NCI-H446 treated with DMSO at 0.1 percent for 48 hours (cell line): ENCODE results near the gene EGFR.

ENCODE experiments used
- DNase-seq: peaks from one replicate; lab custom pipeline; 2025; lab: John Stamatoyannopoulos, UW

Gene EGFR

GRCh38 chr7:55101359-55101758 is 82.5 kb downstream of the EGFR start:
- DNase-seq: no peak

DNA sequence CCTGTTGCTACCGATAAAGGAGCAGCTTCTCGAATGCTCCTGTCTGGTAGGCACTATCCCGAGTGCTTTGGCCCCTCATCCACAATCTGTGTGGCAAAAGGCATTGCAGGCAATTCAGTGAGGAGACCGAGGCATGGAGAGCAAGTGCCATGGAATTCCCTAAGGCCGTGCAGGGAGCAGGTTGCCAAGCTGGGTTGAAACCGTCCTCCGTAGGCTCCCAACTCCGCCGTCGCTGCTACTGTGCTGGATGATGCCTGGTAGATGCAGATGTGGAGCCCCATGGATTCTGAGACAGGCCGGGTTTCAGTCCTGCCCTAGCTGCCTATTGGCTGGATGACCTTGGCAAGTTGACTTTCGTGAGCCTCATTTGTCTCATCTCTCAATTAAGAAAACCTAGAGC is 85.3 kb downstream of the EGFR start:
- DNase-seq: no peak

GRCh38 chr7:55104712-55105433 is 86.1 kb downstream of the EGFR start:
- DNase-seq: no peak

GRCh38 chr7:55105952-55106351 is 87.1 kb downstream of the EGFR start:
- no peak for DNase-seq

DNA sequence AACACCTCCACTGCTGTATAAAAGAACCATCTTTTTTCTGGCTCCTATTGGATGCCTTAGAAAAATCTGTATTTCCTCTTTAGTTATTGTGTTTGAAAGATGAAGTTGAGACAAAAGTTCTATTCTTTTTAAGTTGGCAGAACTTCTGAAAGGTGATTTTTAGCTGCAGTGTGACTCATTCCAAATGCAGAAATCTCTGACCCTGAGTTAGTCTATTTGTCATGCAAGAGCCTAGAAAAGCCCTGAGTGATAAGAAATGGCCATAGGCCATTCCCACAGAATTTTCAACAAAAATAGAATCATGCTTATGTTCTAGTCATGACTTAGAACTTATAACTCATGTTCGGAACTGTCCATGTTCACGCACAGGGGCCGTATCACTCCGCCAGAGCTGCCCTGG is 89.1 kb downstream of the EGFR start:
- no peak for DNase-seq

DNA sequence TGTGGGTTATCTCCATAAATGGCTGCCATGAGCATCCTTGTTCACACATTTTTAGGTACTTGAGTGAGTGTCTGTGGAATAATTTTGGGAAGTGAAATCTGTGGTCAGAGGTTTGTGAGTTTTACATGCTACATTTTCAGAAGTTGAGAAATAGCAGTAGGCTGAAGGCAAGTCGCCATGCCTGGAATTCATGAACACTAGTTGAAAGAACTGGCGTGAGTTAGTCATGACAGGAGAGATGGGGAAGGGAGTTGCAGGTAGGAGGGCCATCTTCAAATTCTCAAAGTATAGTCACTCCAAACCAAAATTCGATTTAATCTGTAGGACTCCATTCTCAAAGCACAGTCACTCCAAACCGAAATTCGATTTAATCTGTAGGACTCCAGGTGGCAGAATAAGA is 89.6 kb downstream of the EGFR start:
- no peak for DNase-seq

DNA sequence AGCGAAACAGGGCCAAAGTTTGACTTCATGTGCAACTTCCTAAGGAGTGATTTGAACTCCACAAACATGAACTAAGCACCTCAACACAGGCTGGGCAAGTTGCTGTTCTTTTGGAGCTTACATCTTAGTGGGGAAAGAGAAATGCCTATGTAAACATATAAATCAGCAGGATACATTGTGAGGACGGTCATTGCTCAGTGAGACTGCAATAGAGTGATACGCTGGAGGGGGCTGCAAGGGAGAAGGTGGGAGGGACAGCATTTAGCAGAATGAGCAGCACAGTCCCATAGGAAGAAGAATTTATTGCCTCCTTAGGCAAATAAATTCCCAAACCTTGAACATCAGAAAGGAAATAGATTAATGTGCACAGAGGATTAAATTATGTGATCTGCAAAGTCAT is 90.0 kb downstream of the EGFR start:
- no peak for DNase-seq

DNA sequence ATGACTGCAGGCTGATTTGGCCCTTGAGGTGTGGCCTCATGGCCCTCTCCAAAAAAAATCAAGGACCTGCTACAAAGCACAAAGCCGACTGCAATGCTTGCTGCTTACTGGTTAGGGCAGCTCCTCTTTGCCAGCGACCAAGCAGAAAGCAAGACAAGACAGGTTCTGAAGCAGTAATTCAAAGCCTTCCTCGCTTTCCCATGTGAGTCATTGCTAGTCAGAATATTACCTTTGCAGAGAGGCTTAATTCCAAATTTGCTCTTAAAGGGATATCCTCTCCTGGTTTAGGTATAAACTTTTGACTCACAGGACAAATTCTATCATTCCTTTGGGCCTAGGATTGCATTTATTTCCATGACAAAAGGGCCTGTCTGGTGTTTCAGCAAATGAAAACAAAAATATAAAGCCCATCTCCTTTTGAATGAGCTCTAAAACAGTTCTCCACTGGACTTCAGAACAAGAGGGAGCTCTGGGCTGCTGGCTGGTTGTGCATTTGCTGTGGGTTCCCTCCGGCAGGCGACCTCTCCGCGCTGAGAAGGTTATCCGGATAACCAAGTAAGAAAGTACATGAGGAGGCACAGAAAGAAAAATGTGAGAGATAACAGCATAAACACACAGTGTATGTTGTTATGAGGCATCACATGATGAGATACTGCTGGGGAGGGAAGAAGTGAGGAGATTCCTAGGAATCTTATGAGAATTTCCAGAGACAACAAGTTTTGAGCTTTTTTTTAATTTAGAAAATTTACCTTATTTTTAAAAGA is 90.8 kb downstream of the EGFR start:
- no peak for DNase-seq

- no peak for DNase-seq
Measured at GRCh38 chr7:55110282-55110992, 91.6 kb downstream of the EGFR start.

GRCh38 chr7:55110993-55111361 is 92.2 kb downstream of the EGFR start:
- no peak for DNase-seq

DNA sequence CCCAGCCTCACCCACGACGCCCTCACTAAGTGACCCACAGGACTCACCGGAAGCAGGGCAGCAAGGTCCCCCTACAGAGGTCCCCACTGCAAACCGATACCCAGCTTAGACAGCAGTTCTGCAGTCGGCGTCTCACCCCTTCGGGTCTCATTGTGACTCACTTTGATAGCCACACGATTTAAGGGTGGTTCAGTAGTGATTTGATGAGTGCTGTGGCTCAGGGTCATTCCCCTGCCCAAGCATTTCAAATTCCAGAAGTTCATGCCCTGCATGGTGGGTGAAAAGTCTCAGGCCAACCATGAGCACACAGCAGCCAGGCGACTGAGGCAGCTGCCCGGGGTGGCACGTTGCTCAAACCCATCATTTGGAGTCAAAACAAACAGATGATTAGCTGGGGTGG is 93.2 kb downstream of the EGFR start:
- DNase-seq: no peak

GRCh38 chr7:55113760-55114540 is 95.1 kb downstream of the EGFR start:
- no peak for DNase-seq

GRCh38 chr7:55117286-55117685 is 98.5 kb downstream of the EGFR start:
- no peak for DNase-seq

DNA sequence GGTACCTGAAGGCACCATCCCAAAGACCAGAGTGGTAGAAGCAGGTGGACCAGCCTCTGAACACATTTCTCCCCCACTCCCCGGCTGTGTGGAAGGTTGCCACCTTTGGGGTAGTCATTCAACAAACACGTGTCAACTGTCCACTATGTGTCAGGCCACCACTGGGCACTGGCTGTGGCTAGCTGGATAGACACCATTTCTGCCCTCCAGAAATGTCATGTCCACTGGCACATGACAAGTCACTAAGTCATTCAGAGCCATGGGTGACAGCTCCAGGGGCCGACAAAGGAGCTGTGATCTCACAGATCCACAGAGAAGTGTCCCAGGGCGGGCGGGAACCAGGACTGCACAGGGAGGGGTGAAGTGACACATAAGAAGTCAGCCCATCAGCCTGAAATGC is 99.6 kb downstream of the EGFR start:
- DNase-seq: no peak

DNA sequence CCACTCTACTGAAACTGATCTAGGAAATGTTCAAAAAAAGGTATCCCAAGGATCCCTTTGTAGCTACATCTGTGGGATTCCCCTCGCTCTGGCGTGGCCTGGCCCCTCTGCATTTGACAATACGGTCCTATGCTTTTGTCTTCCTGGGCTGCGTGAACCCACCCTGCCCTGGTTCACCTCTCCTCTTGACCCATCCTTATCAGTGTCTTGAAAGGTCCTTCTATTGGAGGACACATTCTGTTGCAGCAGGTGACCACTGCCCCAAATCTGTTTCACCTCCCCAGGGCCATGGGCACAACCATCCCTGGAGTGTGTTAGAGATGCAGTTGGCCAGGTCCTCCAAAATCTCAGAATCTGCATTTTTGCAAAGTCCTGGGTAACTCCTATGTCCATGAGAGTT is 100.8 kb downstream of the EGFR start:
- DNase-seq: no peak

DNA sequence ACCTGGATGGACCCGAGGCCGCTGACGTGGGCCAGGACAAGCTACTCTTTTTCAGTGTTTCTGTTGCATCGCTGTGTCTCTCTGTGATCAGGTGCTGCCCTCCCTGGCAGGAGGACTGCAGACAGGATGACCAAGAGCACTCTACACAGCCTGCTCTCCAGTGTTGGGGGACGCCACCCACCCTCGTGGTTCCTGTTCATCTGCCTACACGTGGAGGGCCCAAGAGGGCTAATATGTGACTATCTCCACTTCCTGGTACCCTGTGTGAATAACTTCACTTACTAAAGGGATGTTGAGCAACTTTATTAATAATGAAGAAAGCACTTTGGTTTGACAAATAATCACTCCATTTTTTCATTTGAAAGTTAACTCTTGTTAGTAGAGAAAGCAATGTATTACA is 101.3 kb downstream of the EGFR start:
- DNase-seq: no peak

DNA sequence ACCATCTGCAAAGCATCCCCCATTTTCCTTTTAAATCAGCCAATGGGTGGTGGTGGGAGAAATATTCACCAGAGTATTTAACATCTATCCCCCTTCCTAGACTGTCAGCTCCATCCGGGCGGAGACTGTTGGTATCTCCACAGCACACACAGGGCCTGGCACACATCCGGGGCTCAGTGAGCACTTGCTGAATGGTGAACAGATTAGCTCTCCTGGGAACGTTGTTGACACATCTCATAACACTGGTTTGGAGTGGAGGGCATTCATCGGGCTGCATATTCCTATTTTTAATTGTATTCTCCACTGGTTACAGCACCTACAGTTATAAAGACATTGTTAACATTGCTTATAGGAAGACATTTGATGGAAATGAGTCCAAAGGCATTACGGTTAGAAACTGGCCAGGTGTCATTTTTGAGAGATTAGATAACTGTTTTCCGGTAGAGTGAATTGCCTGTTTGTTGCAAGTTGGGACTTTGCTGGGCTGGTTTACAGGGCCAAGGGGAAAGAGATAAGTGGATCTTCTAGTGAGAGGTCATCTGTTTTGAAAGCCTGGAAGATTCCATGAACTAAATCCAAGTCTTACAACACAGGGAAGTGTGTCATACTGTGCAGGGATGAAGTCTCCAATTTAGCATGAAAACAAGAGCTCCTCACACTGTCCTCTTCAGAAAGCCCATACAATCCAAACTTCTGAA is 101.8 kb downstream of the EGFR start:
- DNase-seq: no peak

GRCh38 chr7:55121249-55121648 is 102.4 kb downstream of the EGFR start:
- no peak for DNase-seq

GRCh38 chr7:55122263-55122662 is 103.4 kb downstream of the EGFR start:
- no peak for DNase-seq

DNA sequence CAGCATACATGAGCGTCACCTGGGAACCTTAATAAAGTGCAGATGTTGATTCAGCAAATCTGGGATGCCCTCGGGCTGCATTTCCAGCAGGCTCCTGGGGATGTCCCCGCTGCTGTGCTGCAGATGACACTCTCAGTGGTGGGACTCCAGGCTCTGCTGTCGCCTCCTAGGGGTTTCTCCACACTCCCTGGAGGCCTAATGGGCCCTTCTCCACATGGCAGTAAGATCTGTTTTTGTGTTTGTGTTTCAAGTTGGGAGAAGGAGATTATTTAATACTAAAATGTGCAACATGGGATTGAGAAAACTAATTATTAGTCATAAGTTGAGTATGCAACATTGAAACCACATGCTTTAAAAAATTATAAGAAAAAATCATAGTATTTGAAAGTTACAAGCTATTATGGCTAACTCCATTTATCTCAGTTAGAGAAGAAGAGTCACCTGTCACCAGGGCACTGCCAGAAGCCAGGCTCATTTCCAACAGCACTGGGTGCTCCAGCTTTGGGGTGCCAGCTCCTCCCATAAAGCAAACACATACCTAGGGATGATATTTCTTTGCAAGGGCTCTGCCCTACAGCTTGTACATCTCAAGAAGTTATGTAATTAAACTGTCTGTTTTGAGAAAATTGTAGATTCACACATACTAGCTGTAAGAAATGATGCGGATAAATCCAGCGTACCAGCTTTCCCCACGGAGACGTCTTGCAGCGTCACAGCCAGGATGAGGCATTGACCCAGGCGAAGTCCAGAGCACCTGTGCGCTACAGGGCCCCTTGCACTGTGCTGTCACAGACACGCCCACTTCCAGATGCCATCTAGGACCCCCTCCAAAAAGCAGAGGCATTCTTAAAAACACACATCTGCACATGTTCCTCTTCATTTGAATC is 106.4 kb downstream of the EGFR start:
- no peak for DNase-seq

DNA sequence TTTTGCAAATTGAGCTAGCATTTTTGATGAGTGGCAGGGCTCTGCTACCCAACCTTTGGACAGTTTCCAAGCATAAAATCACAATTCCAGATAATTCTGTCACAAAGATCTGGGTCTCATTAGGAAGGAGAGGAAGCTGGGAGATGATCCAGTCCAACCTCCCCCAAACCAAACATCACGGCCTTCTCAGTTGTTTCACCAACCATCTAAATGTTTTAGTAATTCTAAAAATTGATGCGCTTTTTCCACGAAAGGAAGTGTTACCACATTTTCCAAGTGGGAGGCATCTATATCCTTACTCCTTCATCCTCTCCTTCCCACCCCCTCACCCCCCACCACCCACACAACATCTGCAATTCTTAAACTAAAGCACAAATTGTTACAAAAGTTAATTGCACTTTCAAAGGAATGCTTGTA is 108.3 kb downstream of the EGFR start:
- no peak for DNase-seq
